ENCODE data around the gene PAK1. TPM values are rescaled to one million over a fixed set of nuclear protein-coding genes. Genes with fewer than 3 reads are reported as not detected.

The PAK1 gene
- total and polyA plus RNA-seq, 10 of the 15 experiments (the other 5 are each of a cell fraction or from before 2014, with no cell fraction given) = 43.8 to 321 (median 110) TPM

DNA sequence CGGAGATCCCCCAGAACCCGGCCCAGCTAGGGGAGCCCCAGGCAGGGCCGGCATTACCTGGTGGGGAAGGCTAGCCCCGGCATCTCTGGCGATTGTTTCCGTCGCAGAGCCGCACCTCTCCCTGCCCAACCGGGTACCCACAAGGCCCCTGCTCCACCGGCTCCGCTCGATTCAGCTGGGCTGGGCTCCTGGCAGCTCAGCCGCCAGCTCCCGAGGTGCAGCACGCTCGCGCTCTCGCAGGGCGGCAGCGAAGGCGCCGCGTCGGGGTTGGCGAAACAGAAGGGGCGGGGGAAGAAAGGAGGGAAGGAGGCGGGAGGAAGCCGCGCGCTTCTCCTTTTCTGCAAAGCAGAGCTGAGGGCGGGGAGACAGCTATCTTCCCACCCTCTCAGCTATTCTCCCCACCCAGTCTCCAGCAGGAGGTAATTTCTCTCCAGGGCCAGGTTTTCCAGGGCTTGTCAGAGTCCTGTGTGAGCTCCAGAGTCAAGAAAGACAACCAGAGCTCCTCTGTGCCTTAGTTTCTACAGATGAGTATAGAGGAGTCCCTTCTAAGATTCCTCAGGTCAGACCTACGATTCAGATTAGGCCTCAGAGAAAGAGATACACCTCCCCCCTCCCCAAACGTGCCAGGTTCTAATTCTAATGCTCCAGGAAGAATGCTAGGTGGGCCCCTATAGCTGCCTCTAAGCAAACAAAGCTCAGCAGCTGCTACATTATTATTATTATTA lies 62.0 kb downstream of the PAK1 start (continued):
- TF ChIP-seq, protein P1, sequence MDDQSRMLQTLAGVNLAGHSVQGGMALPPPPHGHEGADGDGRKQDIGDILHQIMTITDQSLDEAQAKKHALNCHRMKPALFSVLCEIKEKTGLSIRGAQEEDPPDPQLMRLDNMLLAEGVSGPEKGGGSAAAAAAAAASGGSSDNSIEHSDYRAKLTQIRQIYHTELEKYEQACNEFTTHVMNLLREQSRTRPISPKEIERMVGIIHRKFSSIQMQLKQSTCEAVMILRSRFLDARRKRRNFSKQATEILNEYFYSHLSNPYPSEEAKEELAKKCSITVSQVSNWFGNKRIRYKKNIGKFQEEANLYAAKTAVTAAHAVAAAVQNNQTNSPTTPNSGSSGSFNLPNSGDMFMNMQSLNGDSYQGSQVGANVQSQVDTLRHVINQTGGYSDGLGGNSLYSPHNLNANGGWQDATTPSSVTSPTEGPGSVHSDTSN (IDR thresholded peaks at IDR 0.05; ENCODE audit: insufficient replicate concordance, low read depth, low read length) = no peak
- TF ChIP-seq, protein P2, sequence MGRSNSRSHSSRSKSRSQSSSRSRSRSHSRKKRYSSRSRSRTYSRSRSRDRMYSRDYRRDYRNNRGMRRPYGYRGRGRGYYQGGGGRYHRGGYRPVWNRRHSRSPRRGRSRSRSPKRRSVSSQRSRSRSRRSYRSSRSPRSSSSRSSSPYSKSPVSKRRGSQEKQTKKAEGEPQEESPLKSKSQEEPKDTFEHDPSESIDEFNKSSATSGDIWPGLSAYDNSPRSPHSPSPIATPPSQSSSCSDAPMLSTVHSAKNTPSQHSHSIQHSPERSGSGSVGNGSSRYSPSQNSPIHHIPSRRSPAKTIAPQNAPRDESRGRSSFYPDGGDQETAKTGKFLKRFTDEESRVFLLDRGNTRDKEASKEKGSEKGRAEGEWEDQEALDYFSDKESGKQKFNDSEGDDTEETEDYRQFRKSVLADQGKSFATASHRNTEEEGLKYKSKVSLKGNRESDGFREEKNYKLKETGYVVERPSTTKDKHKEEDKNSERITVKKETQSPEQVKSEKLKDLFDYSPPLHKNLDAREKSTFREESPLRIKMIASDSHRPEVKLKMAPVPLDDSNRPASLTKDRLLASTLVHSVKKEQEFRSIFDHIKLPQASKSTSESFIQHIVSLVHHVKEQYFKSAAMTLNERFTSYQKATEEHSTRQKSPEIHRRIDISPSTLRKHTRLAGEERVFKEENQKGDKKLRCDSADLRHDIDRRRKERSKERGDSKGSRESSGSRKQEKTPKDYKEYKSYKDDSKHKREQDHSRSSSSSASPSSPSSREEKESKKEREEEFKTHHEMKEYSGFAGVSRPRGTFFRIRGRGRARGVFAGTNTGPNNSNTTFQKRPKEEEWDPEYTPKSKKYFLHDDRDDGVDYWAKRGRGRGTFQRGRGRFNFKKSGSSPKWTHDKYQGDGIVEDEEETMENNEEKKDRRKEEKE (IDR thresholded peaks at IDR 0.05) = no peak
- TF ChIP-seq CHD1 (IDR thresholded peaks at IDR 0.05; ENCODE audit: low read depth, low read length) = no peak
- no peak; the same call in 1 of the 2 replicates for TF ChIP-seq SMAD5 (IDR thresholded peaks at IDR 0.05; ENCODE audit: low read depth)
- TF ChIP-seq DPF2 (IDR thresholded peaks at IDR 0.05) = peak; percentile 58; the same call in 1 of the 2 replicates
- no peak for TF ChIP-seq IRF4 (IDR thresholded peaks at IDR 0.05; ENCODE audit: low read depth, low read length)
- no peak for TF ChIP-seq ELK1 (IDR thresholded peaks at IDR 0.05; ENCODE audit: low read depth, low read length)
- TF ChIP-seq SP1 (IDR thresholded peaks at IDR 0.05; ENCODE audit: low read depth, low read length) = no peak
- no peak for TF ChIP-seq NR2C2 (IDR thresholded peaks at IDR 0.05; ENCODE audit: borderline replicate concordance, control insufficient read depth, insufficient read length, low read depth)
- TF ChIP-seq CREB1 (IDR thresholded peaks at IDR 0.05; ENCODE audit: low read depth) = peak; percentile 65; the same call in 1 of the 2 replicates
- no peak for TF ChIP-seq USF1 (IDR thresholded peaks at IDR 0.05; ENCODE audit: borderline replicate concordance, extremely low read length, insufficient read depth, low read depth, low read length)
- TF ChIP-seq RAD21 (IDR thresholded peaks at IDR 0.05; ENCODE audit: insufficient read depth, low read depth, low read length) = peak; percentile 44
- TF ChIP-seq TCF12 (IDR thresholded peaks at IDR 0.05; ENCODE audit: low read depth, low read length) = no peak
- TF ChIP-seq POLR2AphosphoS2 (IDR thresholded peaks at IDR 0.05; ENCODE audit: low read depth, low read length) = no peak
- TF ChIP-seq MYB (IDR thresholded peaks at IDR 0.05; ENCODE audit: borderline replicate concordance, low read depth, low read length) = no peak
- TF ChIP-seq HDGF (IDR thresholded peaks at IDR 0.05) = peak; percentile 55; the same call in 1 of the 2 replicates
- no peak for TF ChIP-seq ZZZ3 (IDR thresholded peaks at IDR 0.05; ENCODE audit: control insufficient read depth, insufficient read length, low read depth)
- TF ChIP-seq TCF3 (IDR thresholded peaks at IDR 0.05; ENCODE audit: borderline replicate concordance, insufficient read depth, low read depth, low read length) = no peak
- no peak for TF ChIP-seq NFYB (IDR thresholded peaks at IDR 0.05; ENCODE audit: insufficient read depth, low read depth, low read length)
- no peak for TF ChIP-seq ZBTB11 (CRISPR knock-in tag; IDR thresholded peaks at IDR 0.05)
- TF ChIP-seq CREM (IDR thresholded peaks at IDR 0.05; ENCODE audit: low read depth) = peak; percentile 56; the same call in 1 of the 2 replicates

Data from GM12878 (cell line).